Measurements from ENCODE around the gene LCLAT1.
"Not testable (repeated sequence)": the region's sequence is repeated elsewhere in the genome, so short reads cannot be mapped to it uniquely, and the experiment has no call there.

Gene LCLAT1

GRCh38 chr2:30605197-30605596, 158.2 kb downstream of the LCLAT1 start:
- DNase-seq = no peak

GRCh38 chr2:30608643-30609042, 161.6 kb downstream of the LCLAT1 start:
- no peak for DNase-seq

- DNase-seq = peak; percentile 52
Measured at GRCh38 chr2:30611583-30611982, 164.5 kb downstream of the LCLAT1 start.

GRCh38 chr2:30612371-30612770, 165.3 kb downstream of the LCLAT1 start:
- no peak for DNase-seq

GRCh38 chr2:30613001-30613400, 166.0 kb downstream of the LCLAT1 start:
- no peak for DNase-seq

GRCh38 chr2:30614227-30614626, 167.2 kb downstream of the LCLAT1 start:
- not testable (repeated sequence) for DNase-seq

GRCh38 chr2:30615926-30616325, 168.9 kb downstream of the LCLAT1 start:
- no peak for DNase-seq

- no peak for DNase-seq
Measured at GRCh38 chr2:30620102-30620501, 173.1 kb downstream of the LCLAT1 start.

- DNase-seq = no peak
Measured at GRCh38 chr2:30621836-30622235, 174.8 kb downstream of the LCLAT1 start.

GRCh38 chr2:30622452-30622851, 175.4 kb downstream of the LCLAT1 start:
- DNase-seq = no peak

- DNase-seq = no peak
Measured at GRCh38 chr2:30625276-30625675, 178.2 kb downstream of the LCLAT1 start.

- DNase-seq = no peak
Measured at GRCh38 chr2:30625701-30626100, 178.7 kb downstream of the LCLAT1 start.

- no peak for DNase-seq
Measured at GRCh38 chr2:30626397-30626796, 179.4 kb downstream of the LCLAT1 start.

GRCh38 chr2:30627151-30627550, 180.1 kb downstream of the LCLAT1 start:
- no peak for DNase-seq

GRCh38 chr2:30628341-30628740, 181.3 kb downstream of the LCLAT1 start:
- no peak for DNase-seq

GRCh38 chr2:30629866-30630265, 182.8 kb downstream of the LCLAT1 start:
- peak; percentile 79 for DNase-seq

- DNase-seq = peak; percentile 46
Measured at GRCh38 chr2:30631051-30631671, 184.1 kb downstream of the LCLAT1 start.

GRCh38 chr2:30633039-30633438, 186.0 kb downstream of the LCLAT1 start:
- DNase-seq = no peak

- no peak for DNase-seq
Measured at GRCh38 chr2:30636311-30636710, 189.3 kb downstream of the LCLAT1 start.

- DNase-seq = no peak
Measured at GRCh38 chr2:30639836-30640235, 192.8 kb downstream of the LCLAT1 start.

GRCh38 chr2:30641765-30642345, 194.8 kb downstream of the LCLAT1 start:
- no peak for DNase-seq

GRCh38 chr2:30643013-30643412, 196.0 kb downstream of the LCLAT1 start:
- not testable (repeated sequence) for DNase-seq

- DNase-seq = no peak
Measured at GRCh38 chr2:30643674-30644073, 196.6 kb downstream of the LCLAT1 start.

GRCh38 chr2:30645081-30645744, 198.2 kb downstream of the LCLAT1 start:
- DNase-seq = no peak

Measured in fibroblast of skin of back (primary cell).